Stimulated activated CD4-positive, alpha-beta T cell treated with anti-CD3 and anti-CD28 coated beads, Interleukin-1b, Interleukin-23, amount 100 ng/mL, for 4 hours (primary cell): Measurements from ENCODE around the gene BLM.
"Not testable (repeated sequence)": the region's sequence is repeated elsewhere in the genome, so short reads cannot be mapped to it uniquely, and the experiment has no call there.

Experiments used
- DNase-seq, 2 donors: peaks; one replicate each; pipeline ENCODE4 v3.0.0-alpha.2; 2020; ENCODE audit warnings: low read depth in 2 of 2

Gene BLM

DNA sequence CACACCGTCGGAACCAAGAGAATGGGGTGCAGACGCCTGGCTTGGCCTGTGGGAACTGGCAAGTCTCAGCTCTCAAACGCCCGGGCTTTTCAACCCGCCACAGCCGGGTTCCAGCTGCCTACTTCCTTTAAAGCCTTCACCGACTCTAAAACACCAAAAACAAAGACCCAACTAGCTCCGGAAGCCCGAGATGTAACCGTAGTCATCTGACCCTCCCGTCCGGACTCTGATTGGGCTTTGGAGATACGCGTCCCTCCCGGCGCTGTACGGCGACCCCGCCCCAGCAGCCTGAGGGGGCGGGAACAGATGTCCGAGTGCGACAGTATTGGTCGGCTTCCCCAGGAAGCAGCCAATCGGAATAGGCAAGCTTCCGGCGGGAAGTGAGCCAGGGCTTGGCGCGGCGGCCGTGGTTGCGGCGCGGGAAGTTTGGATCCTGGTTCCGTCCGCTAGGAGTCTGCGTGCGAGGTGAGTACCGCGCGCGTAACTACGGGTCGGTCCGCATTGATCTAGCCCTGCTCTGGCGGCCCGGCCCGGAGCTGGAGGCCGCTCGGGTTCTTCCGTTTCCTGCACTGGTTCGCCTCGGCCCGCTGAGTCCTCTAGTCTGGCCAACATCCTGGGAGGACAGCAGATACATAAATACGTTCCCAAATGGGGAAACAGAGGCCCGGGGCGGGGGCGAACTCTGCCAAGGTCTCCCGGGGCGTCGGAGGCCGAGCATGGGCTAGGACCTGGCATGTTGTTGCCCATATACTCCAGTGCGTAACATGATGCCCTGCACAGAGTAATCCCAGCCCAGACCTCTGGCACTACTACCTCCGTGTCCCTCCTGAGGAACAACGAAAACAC is at the start of gene BLM:
TSS of gene BLM (plus strand) at position 371 of the 846 bp plus-strand sequence. CDS start 30,047 bp downstream, outside the sequence.
- DNase-seq: peak; percentile 80 to 87

DNA sequence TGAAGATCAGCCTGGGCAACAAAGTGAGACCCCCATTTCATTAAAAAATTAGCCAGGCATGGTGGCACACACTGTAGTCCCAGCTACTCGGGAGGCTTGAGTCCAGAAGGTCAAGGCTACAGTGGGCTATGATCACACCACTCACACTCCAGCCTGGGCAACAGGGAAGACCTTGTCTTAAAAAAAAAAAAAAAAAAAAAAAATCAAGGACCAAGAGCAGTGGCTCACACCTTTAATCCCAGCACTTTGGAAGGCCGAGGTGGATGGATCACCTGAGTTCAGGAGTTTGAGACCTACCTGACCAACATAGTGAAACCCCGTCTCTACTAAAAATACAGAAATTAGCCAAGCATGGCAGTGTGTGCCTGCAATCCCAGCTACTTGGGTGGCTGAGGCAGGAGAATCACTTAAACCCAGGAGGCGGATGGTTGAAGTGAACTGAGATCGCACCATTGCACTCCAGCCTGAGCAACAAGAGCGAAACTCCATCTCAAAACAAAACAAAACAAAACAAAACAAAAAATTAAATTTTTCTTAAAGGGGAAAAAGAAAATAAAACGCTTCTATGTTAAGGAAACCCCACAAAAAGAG is 49.3 kb upstream of the BLM start:
- not testable (repeated sequence) for DNase-seq

DNA sequence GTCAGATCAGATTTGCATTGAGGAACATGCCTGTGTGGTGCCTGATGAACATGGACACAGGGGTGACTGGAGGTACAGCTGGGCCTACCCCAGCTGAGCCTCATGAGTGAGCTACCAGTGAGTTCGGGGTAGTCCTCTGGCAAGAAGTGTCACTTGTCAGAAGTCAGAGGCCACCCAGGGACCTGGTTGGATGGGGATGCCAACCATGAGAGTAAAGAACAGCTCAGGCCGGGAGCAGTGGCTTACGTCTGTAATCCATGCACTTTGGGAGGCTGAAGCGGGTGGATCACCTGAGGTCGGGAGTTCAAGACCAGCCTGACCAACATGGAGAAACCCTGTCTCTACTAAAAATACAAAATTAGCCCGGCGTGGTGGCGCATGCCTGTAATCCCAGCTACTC is 46.5 kb upstream of the BLM start:
- not testable (repeated sequence) for DNase-seq

DNA sequence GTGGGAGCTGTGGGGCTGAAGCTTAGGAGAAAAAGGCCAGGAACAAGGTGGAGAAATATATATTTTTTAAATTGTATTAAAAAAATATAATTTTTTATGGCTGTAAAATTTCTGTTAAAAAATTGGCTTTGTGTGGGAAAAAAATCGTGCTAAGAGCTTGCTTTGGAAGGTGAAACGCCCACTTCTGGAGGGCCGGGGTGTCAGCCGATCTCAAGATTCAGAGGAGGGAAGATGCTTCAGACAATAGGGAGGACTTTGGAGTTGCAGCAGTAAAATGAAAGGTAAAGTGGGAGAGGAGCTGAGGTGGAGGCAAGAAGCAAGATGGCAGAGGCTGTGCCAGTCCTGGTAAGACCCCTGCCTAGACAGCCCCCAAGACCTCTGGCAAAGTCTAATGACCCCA is 45.9 kb upstream of the BLM start:
- no peak for DNase-seq

DNA sequence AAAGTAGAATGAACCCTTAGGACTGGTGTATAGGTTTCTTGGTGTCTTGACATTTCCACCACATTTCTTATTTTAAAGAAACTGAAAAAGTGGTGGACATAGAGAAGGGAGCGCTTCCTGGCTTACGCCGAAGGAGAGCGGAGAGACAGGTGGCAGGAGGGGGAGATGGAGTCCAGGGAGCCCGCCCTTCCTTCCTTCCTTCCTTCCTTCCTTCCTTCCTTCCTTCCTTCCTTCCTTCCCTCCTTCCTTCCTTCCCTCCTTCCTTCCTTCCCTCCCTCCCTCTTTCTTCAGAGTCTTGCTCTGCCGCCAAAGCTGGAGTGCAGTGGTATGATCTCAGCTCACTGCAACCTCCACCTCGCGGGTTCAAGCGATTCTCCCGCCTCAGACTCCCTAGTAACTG is 43.8 kb upstream of the BLM start:
- DNase-seq: not testable (repeated sequence)

DNA sequence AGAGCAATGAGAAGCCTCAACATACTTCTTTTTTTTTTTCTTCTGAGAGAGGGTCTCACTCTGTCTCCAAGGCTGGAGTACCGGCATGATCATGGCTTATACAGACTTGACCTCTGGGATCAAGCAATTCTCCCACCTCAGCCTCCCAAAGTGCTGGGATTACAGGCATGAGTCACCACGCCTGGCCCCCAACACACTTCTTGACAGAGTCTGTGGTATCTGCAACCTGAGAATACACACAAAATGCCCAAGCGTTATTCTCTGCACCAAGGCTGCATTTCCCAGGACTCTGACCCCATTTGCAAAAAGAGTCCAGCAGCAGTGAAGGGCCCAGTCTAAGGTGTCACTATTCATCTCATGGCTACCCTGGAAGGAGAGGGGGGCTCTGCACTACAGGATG is 42.7 kb upstream of the BLM start:
- DNase-seq: no peak

DNA sequence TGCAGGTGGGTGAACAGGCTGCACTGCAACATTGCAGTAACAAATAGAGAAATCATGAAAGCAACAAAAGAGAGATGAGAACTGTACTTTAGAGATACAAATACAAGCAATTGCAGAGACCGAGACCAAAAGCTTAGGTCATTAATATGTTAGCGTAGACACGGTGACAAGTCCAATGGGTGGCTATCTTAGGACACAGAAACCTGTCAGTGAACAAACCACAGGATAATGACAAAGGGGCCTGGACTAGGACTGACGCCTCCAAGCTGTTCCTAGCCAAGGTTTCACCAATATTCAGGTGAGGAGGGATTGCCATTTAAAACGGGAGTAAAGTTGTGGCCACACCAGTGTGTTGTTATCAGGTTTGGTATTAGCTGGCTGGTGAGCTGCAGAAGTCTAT is 41.7 kb upstream of the BLM start:
- DNase-seq: no peak

DNA sequence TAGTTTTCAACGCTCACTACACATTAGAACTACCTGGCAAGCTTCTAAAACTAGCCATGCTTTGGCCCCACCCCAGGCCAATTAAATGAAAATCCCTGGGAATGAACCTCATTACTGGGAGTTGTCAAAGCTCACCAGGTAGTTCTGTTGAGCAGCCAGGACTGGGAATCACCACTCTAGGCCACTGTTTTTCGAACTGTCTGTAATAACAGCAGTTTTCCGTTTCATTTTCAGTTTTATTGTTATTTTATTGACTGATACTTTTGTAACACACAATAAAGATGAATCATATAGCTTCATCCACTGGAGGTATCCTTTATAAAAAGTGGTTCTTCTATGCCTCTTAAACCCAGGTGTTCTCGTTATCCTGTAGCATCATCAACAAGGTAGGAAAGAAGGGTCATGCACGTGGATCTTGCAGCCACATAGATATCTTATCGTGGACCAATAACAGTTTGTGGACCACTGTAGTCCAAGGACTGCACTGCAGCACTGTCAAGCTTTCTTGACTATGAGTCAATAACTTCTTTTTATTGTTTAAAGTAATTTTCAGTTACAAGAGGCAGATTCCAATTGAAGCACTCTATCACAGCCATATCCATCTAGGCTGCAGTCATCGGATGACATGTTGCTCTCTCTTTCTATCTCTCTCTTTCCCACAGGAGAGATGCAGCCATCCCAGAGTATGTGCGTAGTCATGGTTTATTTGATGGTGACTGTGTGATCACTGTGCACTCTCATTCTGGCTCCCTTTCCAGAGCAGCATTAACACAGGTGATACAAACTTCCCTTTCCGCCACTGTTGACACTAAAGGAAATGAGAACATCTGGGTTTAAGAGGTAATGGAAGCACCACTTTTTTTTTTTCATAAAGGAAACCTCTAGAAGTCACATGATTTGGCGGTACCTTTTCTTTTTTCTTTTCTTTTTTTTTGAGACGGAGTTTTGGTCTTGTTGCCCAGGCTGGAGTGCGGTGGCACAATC is 39.0 kb upstream of the BLM start:
- DNase-seq: no peak

DNA sequence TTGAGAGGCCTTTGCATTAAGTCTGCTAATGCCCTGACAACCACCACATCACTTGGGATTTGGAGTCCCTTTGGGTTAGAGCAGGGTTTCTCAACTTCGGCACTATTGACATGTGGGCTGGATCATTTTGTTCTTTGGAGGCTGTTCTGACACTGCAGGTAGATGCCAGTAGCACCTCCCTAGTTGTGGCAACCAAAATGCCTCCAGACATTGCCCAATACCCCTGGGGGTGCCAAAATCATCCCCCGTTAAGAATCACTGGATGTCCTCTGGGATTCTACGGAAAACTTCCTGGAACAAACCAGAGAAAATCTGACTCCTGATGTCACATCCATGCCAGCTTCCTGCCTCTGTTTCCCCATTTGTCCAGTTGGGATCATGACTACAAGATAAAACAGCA is 37.2 kb upstream of the BLM start:
- no peak for DNase-seq

DNA sequence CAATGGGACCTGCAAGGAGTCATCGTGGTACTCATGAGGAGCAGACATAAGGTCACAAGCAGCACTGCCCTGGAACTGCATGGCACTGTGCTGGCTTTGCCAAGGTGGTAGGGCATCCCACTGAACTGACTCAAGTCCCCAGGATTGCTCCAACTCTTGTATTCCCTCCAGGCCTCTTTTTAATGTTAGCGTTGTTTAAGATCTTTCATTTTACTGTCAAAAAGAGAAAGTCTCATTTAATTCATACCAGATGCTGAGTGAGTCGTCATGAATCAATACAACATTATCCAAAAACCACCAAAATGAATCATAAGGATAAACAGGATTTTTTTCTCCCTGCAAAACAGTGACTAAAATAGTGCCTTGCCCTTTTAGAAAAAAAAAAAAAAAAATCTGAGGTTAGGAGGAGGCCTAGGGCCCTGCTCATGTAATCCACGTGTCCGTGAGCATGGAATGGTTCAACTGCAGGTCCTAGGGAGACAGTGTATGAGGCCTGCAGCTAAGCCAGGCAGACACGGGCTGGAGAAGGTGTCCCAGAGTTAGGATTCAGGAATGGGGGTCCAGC is 36.7 kb upstream of the BLM start:
- no peak for DNase-seq

DNA sequence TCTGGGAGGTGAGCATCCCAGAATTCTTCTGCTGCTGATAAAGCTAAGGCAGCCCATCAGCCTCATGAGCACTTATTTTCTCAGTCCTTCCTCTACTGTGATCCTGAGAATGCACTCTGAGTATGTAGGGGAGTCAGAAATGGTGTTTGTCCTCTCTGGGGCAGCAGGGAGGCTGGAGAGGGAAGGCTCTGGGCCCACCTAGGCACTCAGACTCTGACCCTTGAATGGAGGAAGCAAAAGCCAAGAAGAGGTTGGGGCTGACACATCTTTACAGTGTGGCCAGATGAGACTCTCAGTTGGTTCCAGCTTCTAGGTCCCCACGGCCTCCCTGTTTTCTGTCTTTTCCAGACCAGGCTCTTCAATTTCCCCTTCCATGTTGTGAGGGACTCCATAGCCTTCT is 36.1 kb upstream of the BLM start:
- DNase-seq: no peak

DNA sequence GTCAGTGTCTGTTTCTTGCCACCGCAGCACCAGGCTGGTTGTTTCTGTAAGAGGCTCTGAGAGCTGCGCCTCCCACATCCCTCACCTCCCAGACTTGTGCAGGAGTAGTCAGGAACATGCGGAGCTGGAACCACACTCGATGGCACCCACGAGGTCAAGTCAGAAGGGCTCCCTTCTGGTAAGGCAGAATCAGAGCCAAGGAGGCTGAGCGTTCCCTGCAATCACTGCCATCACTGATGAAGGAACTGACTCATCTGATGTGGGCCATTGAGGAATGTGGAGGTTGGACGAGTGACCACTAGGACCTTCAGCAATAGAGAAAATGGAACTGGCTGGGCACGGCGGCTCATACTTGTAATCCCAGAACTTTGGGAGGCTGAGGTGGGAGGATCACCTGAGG is 35.7 kb upstream of the BLM start:
- no peak for DNase-seq

DNA sequence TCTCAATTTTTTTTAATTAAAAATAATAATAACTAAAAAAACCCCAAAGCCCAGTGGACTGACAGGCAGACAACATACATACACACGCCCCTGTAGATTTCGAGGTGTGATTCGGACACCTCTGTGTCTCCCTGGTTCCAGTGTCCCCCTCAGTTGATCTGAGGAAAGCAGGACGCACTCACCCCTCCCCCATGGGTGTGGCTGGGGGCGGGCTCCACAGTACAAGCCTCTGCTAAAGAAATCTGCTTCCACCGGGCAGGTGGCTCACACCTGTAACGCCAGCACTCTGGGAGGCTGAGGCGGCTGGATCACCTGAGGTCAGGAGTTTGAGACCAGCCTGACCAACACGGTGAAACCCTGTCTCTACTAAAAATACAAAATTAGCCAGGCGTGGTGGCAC is 33.8 kb upstream of the BLM start:
- no peak for DNase-seq

DNA sequence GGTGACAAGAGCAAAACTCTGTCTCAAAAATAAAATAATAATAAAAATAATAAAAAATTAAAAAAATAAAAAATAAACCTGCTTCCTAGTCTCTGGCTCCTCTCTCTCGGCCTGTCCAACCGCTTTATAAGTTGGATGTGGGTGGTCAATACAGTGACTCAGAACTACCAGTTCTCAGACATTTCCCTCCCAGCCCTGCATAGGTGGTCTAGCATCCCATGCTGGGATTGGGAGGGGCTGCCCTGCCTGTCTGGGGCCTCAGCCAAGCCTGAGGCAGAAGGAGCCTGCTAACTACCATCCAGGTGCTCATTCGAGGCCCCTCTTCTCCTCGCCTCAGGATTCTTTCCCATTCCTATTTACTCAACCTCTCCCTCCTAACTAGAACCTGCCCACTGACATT is 33.3 kb upstream of the BLM start:
- DNase-seq: no peak

DNA sequence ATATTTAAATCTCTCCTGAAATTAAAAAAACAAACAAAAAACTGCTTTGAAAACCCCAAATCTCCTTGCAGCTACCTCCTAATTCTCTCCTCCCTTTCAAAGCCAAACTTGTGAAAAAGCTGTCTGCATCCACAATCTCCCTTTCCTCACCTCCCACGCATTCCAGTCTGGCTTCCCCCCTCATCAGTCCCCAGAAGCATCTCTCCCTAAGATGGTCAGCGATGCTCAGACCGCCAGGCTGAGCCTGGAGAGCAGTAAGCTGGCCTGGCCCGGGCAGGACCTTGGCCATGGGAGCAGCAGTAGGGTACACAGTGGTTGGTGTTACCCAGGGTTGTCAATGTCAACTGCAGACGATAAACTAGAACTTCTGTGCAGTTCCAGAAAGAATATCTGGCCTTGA is 32.9 kb upstream of the BLM start:
- no peak for DNase-seq

DNA sequence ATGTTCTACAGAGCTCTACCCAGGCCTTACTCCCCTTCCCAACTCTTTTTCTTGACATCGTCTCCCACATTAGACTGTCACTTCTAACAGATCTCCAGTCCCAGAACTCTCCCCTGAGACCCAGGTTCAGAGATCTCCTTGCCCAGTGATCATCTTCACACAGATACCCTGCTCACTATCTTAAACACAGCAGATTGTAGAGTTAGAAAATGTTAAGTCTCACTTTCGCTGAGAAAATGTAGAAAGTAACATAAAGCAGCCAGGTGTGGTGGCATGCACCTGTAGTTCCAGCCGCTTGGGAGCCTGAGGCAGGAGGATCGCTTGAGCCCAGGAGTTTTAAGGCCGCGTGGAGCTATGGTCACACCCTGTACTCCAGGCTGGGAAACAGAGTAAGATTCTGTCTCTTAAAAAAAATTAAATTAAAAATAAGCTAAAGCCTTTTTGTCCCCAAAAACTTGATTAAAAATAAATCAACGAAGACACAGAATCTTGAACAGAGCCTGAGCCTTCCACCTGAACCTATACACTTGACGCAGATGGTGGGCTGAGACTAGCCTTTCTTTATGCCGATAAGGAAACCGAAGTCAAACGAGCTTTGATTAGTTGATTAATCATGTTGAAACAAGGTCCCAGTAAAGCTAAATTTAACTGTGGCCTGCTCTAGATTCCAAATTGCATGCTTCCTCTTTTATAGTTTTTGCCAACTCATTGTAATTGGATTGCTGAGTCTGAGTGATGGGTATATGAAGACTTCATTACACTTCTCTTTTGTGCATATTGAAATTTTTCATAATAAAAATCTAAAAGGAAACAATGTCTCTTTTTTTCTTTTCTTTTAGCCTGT is 31.3 kb upstream of the BLM start:
- no peak for DNase-seq

DNA sequence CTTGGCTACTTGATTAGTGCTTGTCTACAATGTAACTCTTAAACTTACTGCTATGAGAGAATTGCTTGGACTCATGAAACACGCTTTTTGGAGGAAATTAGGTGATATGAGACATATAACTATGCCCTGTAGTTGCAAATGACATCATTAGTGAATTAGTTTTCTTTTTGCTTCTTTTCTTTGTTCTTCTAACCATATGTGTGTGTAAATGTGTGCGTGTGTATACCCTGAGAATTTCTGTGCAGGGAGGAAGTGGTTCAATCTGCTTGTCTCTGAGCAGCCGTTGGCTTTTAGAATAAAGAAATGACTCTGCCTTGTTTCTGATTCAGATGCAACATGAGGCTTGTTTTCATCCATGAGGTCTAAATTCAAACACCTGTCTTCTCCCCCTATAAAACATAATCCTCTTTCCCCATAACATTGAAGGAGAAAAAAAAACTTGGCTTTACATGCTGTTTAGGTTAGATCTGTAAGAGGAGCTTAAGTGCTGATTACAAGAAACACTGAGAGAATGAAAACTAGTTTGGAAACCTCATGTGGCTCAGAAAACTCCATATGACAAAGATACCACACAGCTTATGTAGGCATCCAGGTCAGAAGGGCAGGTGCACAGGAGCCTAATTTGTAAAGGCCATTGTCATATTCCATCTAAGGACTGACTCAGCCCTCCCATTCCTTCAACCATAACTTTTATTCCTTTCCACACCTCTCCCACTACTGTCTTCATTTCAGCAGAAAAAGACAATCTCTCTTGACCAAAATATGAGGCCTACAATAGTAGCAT is 30.5 kb upstream of the BLM start:
- no peak for DNase-seq

DNA sequence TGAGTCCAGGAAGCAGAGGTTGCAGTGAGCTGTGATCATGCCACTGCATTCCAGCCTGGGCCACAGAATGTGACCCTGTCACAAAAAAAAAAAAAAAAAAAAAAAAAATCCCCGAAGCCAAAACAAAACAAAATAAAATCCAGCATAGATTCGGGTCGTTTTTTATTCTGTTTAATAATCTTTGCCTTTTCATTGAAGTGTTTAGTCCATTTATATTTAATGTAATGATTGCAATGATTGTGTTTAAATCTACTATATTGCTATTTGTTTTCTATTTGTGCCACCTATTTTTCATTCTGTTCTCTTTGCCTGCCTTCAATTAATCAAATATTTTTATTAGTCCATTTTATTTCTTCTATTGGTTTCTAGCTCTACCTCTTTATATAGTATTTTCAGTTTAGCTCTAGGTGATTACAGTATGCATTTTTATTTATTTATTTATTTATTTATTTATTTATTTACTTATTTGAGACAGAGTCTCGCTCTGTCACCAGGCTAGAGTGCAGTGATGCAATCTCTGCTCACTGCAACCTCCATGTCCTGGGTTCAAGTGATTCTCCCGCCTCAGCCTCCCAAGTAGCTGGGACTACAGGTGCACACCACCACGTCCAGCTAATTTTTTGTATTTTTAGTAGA is 27.7 kb upstream of the BLM start:
- DNase-seq: not testable (repeated sequence)

DNA sequence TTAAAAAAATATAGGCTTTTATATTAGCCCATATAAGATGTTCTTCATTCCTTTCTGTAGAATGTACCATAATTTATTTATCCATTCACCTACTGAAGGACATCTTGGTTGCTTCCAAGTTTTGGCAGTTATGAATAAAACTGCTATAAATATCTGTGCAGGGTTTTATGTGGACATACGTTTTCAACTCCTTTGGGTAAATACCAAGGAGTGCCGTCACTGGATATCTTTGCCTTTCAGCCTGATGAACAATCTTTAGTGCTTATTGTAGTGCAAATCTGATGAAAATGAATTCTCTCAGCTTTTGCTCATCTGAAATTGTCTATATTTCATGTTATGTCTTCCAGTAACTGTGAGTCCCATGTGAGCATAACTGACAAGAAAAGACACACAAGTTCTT is 26.6 kb upstream of the BLM start:
- DNase-seq: no peak

DNA sequence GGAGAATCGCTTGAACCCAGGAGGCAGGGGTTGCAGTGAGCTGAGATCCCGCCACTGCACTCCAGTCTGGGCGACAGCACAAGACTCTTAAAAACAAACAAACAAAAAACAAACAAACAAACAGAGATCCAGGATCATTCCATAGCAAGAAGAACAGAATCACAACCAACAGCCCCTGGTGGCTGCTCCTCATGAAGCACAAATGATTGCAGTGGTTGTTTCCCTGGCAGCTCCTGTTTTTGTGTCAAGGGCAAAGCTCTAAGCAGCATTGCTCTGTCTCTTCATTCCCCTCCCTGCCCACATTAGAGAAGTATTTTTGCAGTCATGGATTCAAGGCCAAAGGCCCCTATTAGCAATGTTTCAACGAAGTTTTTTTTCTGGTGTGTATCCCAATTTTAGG is 25.8 kb upstream of the BLM start:
- no peak for DNase-seq
